Smooth muscle cell (in vitro differentiated cells): ENCODE measurements around the gene TNFRSF12A. TPM values are rescaled to one million over a fixed set of nuclear protein-coding genes. Genes with fewer than 3 reads are reported as not detected.
"Not testable (repeated sequence)": the region's sequence is repeated elsewhere in the genome, so short reads cannot be mapped to it uniquely, and the experiment has no call there.

Experiments used
- DNase-seq: peaks from one replicate; lab custom pipeline; 2025; ENCODE audit not compliant: unreplicated experiment; lab: John Stamatoyannopoulos, UW
- H2AFZ ChIP-seq: fragments of 200-600 bp; sonication (generic); 2 replicates; pipeline ENCODE4 v1.6.0; 2016; ENCODE audit warnings: antibody characterized with exemption, low read depth, mild to moderate bottlenecking
- H3F3A ChIP-seq: fragments of 200-600 bp; sonication (generic); 2 replicates; pipeline ENCODE4 v1.6.0; 2017; ENCODE audit warnings: antibody characterized with exemption, low read depth
- H3K27ac ChIP-seq: fragments of 200-600 bp; sonication (generic); 2 replicates; pipeline ENCODE4 v1.5.1; 2016; ENCODE audit warnings: low read depth, mild to moderate bottlenecking
- H3K27me3 ChIP-seq: fragments of 200-600 bp; sonication (generic); 2 replicates; pipeline ENCODE4 v1.6.1; 2016; ENCODE audit warnings: low read depth, mild to moderate bottlenecking
- H3K36me3 ChIP-seq: fragments of 200-600 bp; sonication (generic); 2 replicates; pipeline ENCODE4 v1.5.1; 2016; ENCODE audit warnings: low read depth
- H3K4me1 ChIP-seq: fragments of 200-600 bp; sonication (generic); 2 replicates; pipeline ENCODE4 v1.5.1; 2016; ENCODE audit warnings: low read depth
- H3K4me2 ChIP-seq: fragments of 200-600 bp; sonication (generic); 2 replicates; pipeline ENCODE4 v1.6.0; 2016; ENCODE audit warnings: mild to moderate bottlenecking
- H3K4me3 ChIP-seq: fragments of 200-600 bp; sonication (generic); 2 replicates; pipeline ENCODE4 v1.5.1; 2016; ENCODE audit warnings: mild to moderate bottlenecking
- H3K79me2 ChIP-seq: fragments of 200-600 bp; sonication (generic); 2 replicates; pipeline ENCODE4 v1.6.0; 2016; ENCODE audit warnings: low read depth, mild to moderate bottlenecking
- H3K9ac ChIP-seq: fragments of 200-600 bp; sonication (generic); 2 replicates; pipeline ENCODE4 v1.6.0; 2016; ENCODE audit warnings: low read depth
- H3K9me3 ChIP-seq: fragments of 200-600 bp; sonication (generic); replicated peaks from 2 replicates; pipeline ENCODE4 v1.5.1; 2016; ENCODE audit warnings: low read depth
- H4K20me1 ChIP-seq: fragments of 200-600 bp; sonication (generic); 2 replicates; pipeline ENCODE4 v1.6.0; 2016; ENCODE audit warnings: low read depth
- CTCF ChIP-seq: fragments of 200-600 bp; sonication (generic); IDR thresholded peaks from 2 replicates; pipeline ENCODE4 v1.5.1; 2017; ENCODE audit warnings: borderline replicate concordance, mild to moderate bottlenecking, antibody characterized with exemption; ENCODE audit not compliant: insufficient read depth, poor library complexity, severe bottlenecking
- WGBS: methylation state at CpG from one replicate; pipeline ENCODE4 v1.1.7; 2016; ENCODE audit warnings: low lambda C conversion rate; 5-methylcytosine and 5-hydroxymethylcytosine counted together
- polyA plus RNA-seq: library from polyadenylated mRNA; unstranded; fragments of >200 nt; fragmentation: Nextera tagmentation; extraction: Ambion mirVana; gene quantifications from 2 replicates; pipeline ENCODE4 v1.2.1, GENCODE V29; 2016
- total RNA-seq: library from RNA; depleted of rRNA; stranded (reverse); fragments of >200 nt; gene quantifications from 2 replicates; pipeline ENCODE4 v1.2.3, GENCODE V29; 2014

TNFRSF12A gene
- total and polyA plus RNA-seq, 2 experiments from 2014 or later, result 219 to 386 TPM

GRCh38 chr16:3051009-3051408 lies 30.8 kb downstream of the TNFRSF12A start:
- H3K27ac ChIP-seq, result no peak overlapping the region
- H2AFZ ChIP-seq, result no peak overlapping the region
- H3K27me3 ChIP-seq, result peaks cover 36% of the 10 kb centered on the region
- H3K4me1 ChIP-seq, result peaks cover 2% of the 10 kb centered on the region
- H3K79me2 ChIP-seq, result no peaks in the 10 kb centered on the region
- H3F3A ChIP-seq, result no peaks in the 10 kb centered on the region
- DNase-seq, result no peak
- H3K4me3 ChIP-seq, result no peak overlapping the region
- no peak overlapping the region for H3K4me2 ChIP-seq
- H3K9ac ChIP-seq, result no peak overlapping the region
- H3K9me3 ChIP-seq, result no peaks in the 10 kb centered on the region
- H3K36me3 ChIP-seq, result no peaks in the 10 kb centered on the region
- no peaks in the 10 kb centered on the region for H4K20me1 ChIP-seq
- 88% methylated on average over 4 of the region's 4 CpGs for WGBS
- TF ChIP-seq CTCF, result no peak

- no peak for TF ChIP-seq CTCF
- Histone ChIP-seq H3K27me3 (peaks cover 31% of the 10 kb centered on the region), H4K20me1 (no peaks in the 10 kb centered on the region), H3K4me2 (no peak overlapping the region), H3K36me3 (no peaks in the 10 kb centered on the region), H3K9me3 (no peaks in the 10 kb centered on the region), H3K4me1 (no peaks in the 10 kb centered on the region), H3K9ac (no peak overlapping the region), H2AFZ (no peak overlapping the region), H3K4me3 (no peak overlapping the region), H3K79me2 (no peaks in the 10 kb centered on the region), H3K27ac (no peak overlapping the region), H3F3A (no peaks in the 10 kb centered on the region)
- 82% methylated on average over 9 of the region's 9 CpGs for WGBS
- DNase-seq, result no peak
Measured at GRCh38 chr16:3051494-3051893, 31.3 kb downstream of the TNFRSF12A start.

GRCh38 chr16:3052571-3053329 lies 32.6 kb downstream of the TNFRSF12A start:
- H3K4me3 ChIP-seq, DNase-seq, H3K9ac ChIP-seq, H3K9me3 ChIP-seq, H2AFZ ChIP-seq, H3K4me2 ChIP-seq, H3K27ac ChIP-seq, H3K4me1 ChIP-seq, H3F3A ChIP-seq, H4K20me1 ChIP-seq, H3K79me2 ChIP-seq, H3K36me3 ChIP-seq: not testable (repeated sequence)
- WGBS, result 87% methylated on average over 12 of the region's 12 CpGs
- H3K27me3 ChIP-seq, result peaks cover 19% of the 10 kb centered on the region

- H2AFZ ChIP-seq, DNase-seq, H3F3A ChIP-seq, H3K36me3 ChIP-seq, H3K4me2 ChIP-seq, H3K4me1 ChIP-seq, H3K79me2 ChIP-seq, H3K9me3 ChIP-seq, H4K20me1 ChIP-seq, H3K4me3 ChIP-seq, H3K9ac ChIP-seq, H3K27ac ChIP-seq: not testable (repeated sequence)
- H3K27me3 ChIP-seq, result peaks cover 13% of the 10 kb centered on the region
- WGBS, result 88% methylated on average over 13 of the region's 13 CpGs
Measured at GRCh38 chr16:3053330-3053710, 33.2 kb downstream of the TNFRSF12A start.
